Neural progenitor cell (in vitro differentiated cells): ENCODE results near the gene STON2.

Source experiments
- EZH2 ChIP-seq: fragments of 200-600 bp; sonication (generic); IDR thresholded peaks from 2 replicates; pipeline ENCODE4 v1.6.1; 2017; ENCODE audit warnings: antibody characterized with exemption, mild to moderate bottlenecking, moderate library complexity
- TF ChIP-seq, protein P1 (sequence below): fragments of 200-600 bp; sonication (generic); IDR thresholded peaks from 2 replicates; pipeline ENCODE4 v1.5.1; 2017; ENCODE audit warnings: antibody characterized with exemption, mild to moderate bottlenecking

- TF ChIP-seq, protein P1, sequence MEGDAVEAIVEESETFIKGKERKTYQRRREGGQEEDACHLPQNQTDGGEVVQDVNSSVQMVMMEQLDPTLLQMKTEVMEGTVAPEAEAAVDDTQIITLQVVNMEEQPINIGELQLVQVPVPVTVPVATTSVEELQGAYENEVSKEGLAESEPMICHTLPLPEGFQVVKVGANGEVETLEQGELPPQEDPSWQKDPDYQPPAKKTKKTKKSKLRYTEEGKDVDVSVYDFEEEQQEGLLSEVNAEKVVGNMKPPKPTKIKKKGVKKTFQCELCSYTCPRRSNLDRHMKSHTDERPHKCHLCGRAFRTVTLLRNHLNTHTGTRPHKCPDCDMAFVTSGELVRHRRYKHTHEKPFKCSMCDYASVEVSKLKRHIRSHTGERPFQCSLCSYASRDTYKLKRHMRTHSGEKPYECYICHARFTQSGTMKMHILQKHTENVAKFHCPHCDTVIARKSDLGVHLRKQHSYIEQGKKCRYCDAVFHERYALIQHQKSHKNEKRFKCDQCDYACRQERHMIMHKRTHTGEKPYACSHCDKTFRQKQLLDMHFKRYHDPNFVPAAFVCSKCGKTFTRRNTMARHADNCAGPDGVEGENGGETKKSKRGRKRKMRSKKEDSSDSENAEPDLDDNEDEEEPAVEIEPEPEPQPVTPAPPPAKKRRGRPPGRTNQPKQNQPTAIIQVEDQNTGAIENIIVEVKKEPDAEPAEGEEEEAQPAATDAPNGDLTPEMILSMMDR = no peak
- TF ChIP-seq EZH2 = no peak
Observed at GRCh38 chr14:81245771-81246170, 154.4 kb downstream of the STON2 start.
